Heart left ventricle (tissue), 16 donors: Measurements from ENCODE around the gene LCE2A. TPM values are rescaled to one million over a fixed set of nuclear protein-coding genes. Genes with fewer than 3 reads are reported as not detected.

ENCODE experiments used
- ATAC-seq, 4 donors: fragments of 200-7000 bp; cut with Tn5 transposase; one replicate each; pipeline ENCODE4 v1.9.1; 2020 to 2022; ENCODE audit warnings: moderate library complexity in 4 of 4, mild to moderate bottlenecking in 3 of 4, moderate number of reproducible peaks in 1 of 4
- DNase-seq, 5 donors: peaks; one replicate each; pipeline ENCODE4 v3.0.0-alpha.2; 2020
- H3K27ac ChIP-seq, 12 donors: fragments of 200-600 bp; sonication (generic) in 4 of 12; one replicate each; pipeline versions ENCODE4 v1.5.0 to v1.8.0; 2016 to 2022; ENCODE audit warnings: mild to moderate bottlenecking in 2 of 12
- H3K27me3 ChIP-seq, 9 donors: fragments of 200-600 bp; sonication (generic) in 2 of 9; one replicate each; pipeline versions ENCODE4 v1.5.1 to v1.8.0; 2016 to 2022; ENCODE audit warnings: mild to moderate bottlenecking in 3 of 9
- H3K36me3 ChIP-seq, 9 donors: fragments of 200-600 bp; sonication (generic) in 2 of 9; one replicate each; pipeline versions ENCODE4 v1.5.0 to v1.8.0; 2018 to 2022; ENCODE audit warnings: mild to moderate bottlenecking in 2 of 9
- H3K4me1 ChIP-seq, 12 donors: fragments of 200-600 bp; sonication (generic) in 4 of 12; one replicate each; pipeline versions ENCODE4 v1.5.0 to v1.8.0; 2016 to 2022; ENCODE audit warnings: mild to moderate bottlenecking in 3 of 12
- H3K4me3 ChIP-seq, 12 donors: fragments of 200-600 bp; sonication (generic) in 4 of 12; one replicate each; pipeline versions ENCODE4 v1.5.0 to v1.8.0; 2017 to 2022; ENCODE audit warnings: mild to moderate bottlenecking in 9 of 12, moderate library complexity in 4 of 12
- H3K9me3 ChIP-seq, 12 donors: fragments of 200-600 bp; sonication (generic) in 4 of 12; one replicate each; pipeline versions ENCODE4 v1.5.0 to v1.8.0; 2016 to 2022; ENCODE audit warnings: mild to moderate bottlenecking in 1 of 12
- CTCF ChIP-seq, 12 donors: fragments of 200-600 bp; sonication (generic) in 4 of 12; IDR thresholded peaks; one replicate each; pipeline versions ENCODE4 v1.5.0 to v1.8.0; 2018 to 2022; ENCODE audit warnings: antibody characterized with exemption in 12 of 12, mild to moderate bottlenecking in 5 of 12
- POLR2A ChIP-seq, 2 donors: fragments of 450-650 bp; IDR thresholded peaks; one replicate each; pipeline ENCODE4 v1.6.1; 2017; ENCODE audit warnings: antibody characterized with exemption in 2 of 2, mild to moderate bottlenecking in 2 of 2, moderate library complexity in 2 of 2
- WGBS, 4 donors: extraction: QIAGEN DNeasy Blood & Tissue Kit in 2 of 4; methylation state at CpG; one replicate each; pipeline versions ENCODE4 v1.1.5 to v1.1.7; 2013 to 2018; 5-methylcytosine and 5-hydroxymethylcytosine counted together
- intact Hi-C, 10 donors: fragments of 100-400 bp; cut with DNase I; formaldehyde crosslinking; loops; one replicate each; pipeline versions ENCODE4 v1.11.1 to v1.14.2; 2022
- polyA plus RNA-seq, 2 donors: library from polyadenylated mRNA; stranded (reverse); fragments of 200-250 nt; gene quantifications; one replicate each; pipeline ENCODE4 v1.2.3, GENCODE V29; 2013
- total RNA-seq, 9 donors: library from RNA; depleted of rRNA in 2 of 9; stranded (reverse); fragments of >200 nt in 2 of 9; fragmentation: NEBNext Ultra II Directional in 3 of 9; extraction: Animal tissue kit (Norgen Biotek cat#: 25700) in 3 of 9; gene quantifications; one replicate each; pipeline versions ENCODE4 v1.1.0 to v1.2.4, GENCODE V29; 2016 to 2023
- donor health status: ischemic (EF 13 %, LVEDD 7.1; RV severe dilation, severe dysfunction).
- donor health status: healthy with polysubstance abuse.
- donor health status: DM: no; HTN: yes; CAD: no.
- donor health status: DM: no; HTN: no; CAD: no.
- donor health status: ischemic (EF 25% LVEDD 6.9; RV normal size, moderate dysfunction).
- donor health status: ischemic (EF 25% LVEDD 5.7; RV mildly dilated, moderate dysfunction).
- donor health status: healthy.
- donor health status: DM: yes; HTN: yes; CAD: no.
- donor health status: ischemic (EF 35%, LVEDD 5.7; RV mildly dilated, moderate dysfunction).
- donor health status: nonischemic (EF 11% LVEDD 7.7; RV severe dilation, severe dysfunction).
- donor health status: DM: yes; HTN: yes; CAD: no.
- donor health status: PGD.
- donor health status: ischemic (EF 29% LVEDD 5.4; RV normal size, mild dysfunction).
- donor health status: nonischemic (EF 23%, LVEDD 6.1; RV moderate dilation, normal function).

LCE2A gene
- total and polyA plus RNA-seq, 11 donors = not detected

DNA sequence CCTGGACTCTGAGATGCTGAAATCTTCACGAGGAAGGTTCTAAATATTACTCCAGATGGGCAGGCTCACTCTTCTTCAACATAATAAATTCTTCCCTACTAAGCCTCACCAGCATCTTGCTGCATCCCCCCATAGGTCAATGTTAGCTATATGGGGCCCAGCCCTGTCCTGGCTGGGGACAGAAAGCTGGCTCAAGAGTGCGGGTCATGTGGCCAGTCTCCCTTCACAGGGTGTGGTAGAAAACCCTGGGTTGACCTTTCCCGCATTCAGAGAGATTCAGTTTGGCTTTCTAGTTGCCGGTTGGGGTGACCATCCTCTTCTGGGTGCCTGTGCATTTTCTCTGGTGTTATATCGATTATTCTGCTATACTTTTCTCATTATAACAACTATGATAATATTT, 39.9 kb downstream of the LCE2A start:
- TF ChIP-seq CTCF (IDR thresholded peaks at IDR 0.05) = no peak
- no peak for TF ChIP-seq POLR2A (IDR thresholded peaks at IDR 0.05)
- no peak for DNase-seq

DNA sequence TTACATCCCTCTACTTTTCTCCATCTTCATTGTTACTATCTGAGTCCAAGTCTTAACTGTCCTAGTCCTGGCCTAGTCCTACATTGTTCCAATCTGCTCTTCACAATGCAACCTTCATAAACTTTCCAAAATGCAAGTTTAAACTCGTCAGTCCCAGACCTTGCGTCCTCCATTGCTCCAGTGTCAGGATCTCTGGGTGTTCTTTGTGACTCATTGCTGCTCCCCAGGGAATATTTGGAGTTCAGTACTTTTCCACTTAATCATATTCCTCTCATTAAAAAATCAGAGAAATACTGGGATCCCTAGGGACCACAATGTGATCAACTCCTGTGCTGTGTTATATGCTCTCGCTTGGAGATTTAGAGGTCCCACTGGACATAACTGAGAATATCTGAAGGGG, 41.7 kb downstream of the LCE2A start:
- DNase-seq (no peak), ATAC-seq (no peak)
- Histone ChIP-seq H3K4me3 (no peak overlapping the region), H3K27me3 (peaks cover 0 to 5% (median 0%) of the 10 kb centered on the region in 9 donors), H3K36me3 (no peaks in the 10 kb centered on the region), H3K9me3 (no peaks in the 10 kb centered on the region), H3K4me1 (no peaks in the 10 kb centered on the region), H3K27ac (no peak overlapping the region)
- TF ChIP-seq CTCF (IDR thresholded peaks at IDR 0.05) = no peak
- no peak for TF ChIP-seq POLR2A (IDR thresholded peaks at IDR 0.05)
- WGBS, 4 donors = 67 to 77% (median 71%) methylated on average over 3 of the region's 3 CpGs
- intact Hi-C loops = no loop called here

More for the DNA sequence above, 39.9 kb downstream of the LCE2A start:
- no peak overlapping the region for H3K27ac ChIP-seq
- intact Hi-C loops = no loop called here
- ATAC-seq = no peak
- WGBS, 4 donors = 60 to 76% (median 71%) methylated on average over 5 of the region's 5 CpGs
- peaks cover 0 to 5% (median 0%) of the 10 kb centered on the region in 9 donors for H3K27me3 ChIP-seq
- no peak overlapping the region for H3K4me3 ChIP-seq
- H3K9me3 ChIP-seq = no peaks in the 10 kb centered on the region
- no peaks in the 10 kb centered on the region for H3K36me3 ChIP-seq
- no peaks in the 10 kb centered on the region for H3K4me1 ChIP-seq

GRCh38 chr1:152741656-152742055, 43.5 kb downstream of the LCE2A start:
- intact Hi-C loops = no loop called here
- Histone ChIP-seq H3K36me3 (no peaks in the 10 kb centered on the region), H3K9me3 (no peaks in the 10 kb centered on the region), H3K27me3 (peaks cover 0 to 4% (median 0%) of the 10 kb centered on the region in 9 donors), H3K27ac (no peak overlapping the region), H3K4me3 (no peak overlapping the region), H3K4me1 (no peaks in the 10 kb centered on the region)
- DNase-seq = no peak
- ATAC-seq = no peak
- TF ChIP-seq CTCF (IDR thresholded peaks at IDR 0.05) = no peak

GRCh38 chr1:152743371-152744145, 45.4 kb downstream of the LCE2A start:
- intact Hi-C loops = no loop called here
- H3K27me3 ChIP-seq = peaks cover 0 to 7% (median 0%) of the 10 kb centered on the region in 9 donors
- H3K27ac ChIP-seq = no peak overlapping the region
- 57 to 66% (median 63%) methylated on average over 2 of the region's 2 CpGs for WGBS, 4 donors
- no peak for DNase-seq
- H3K4me3 ChIP-seq = no peak overlapping the region
- H3K36me3 ChIP-seq = no peaks in the 10 kb centered on the region
- H3K9me3 ChIP-seq = no peaks in the 10 kb centered on the region
- ATAC-seq = no peak
- H3K4me1 ChIP-seq = no peaks in the 10 kb centered on the region
- TF ChIP-seq CTCF (IDR thresholded peaks at IDR 0.05) (no peak), POLR2A (IDR thresholded peaks at IDR 0.05) (no peak)
